Testis (tissue), 3 donors: ENCODE measurements around the gene NCAPD3. TPM values are rescaled to one million over a fixed set of nuclear protein-coding genes. Genes with fewer than 3 reads are reported as not detected.

Experiments used
- DNase-seq: peaks from one replicate; pipeline ENCODE4 v3.0.0-alpha.2; 2019
- H3K27ac ChIP-seq, 2 donors: fragments of 200-600 bp; sonication (generic); one replicate each; pipeline ENCODE4 v1.5.1; 2019
- H3K27me3 ChIP-seq: fragments of 200-600 bp; sonication (generic); one replicate; pipeline ENCODE4 v1.5.1; 2019
- H3K36me3 ChIP-seq: fragments of 200-600 bp; sonication (generic); one replicate; pipeline ENCODE4 v1.5.1; 2017; ENCODE audit warnings: low read depth; ENCODE audit errors: missing control alignments
- H3K4me1 ChIP-seq: fragments of 200-600 bp; sonication (generic); one replicate; pipeline ENCODE4 v1.5.1; 2019
- H3K4me3 ChIP-seq, 2 donors: fragments of 200-600 bp; sonication (generic); one replicate each; pipeline ENCODE4 v1.5.1; 2017 to 2019
- H3K9me3 ChIP-seq: fragments of 200-600 bp; sonication (generic); one replicate; pipeline ENCODE4 v1.5.1; 2017
- POLR2A ChIP-seq: fragments of 450-650 bp; IDR thresholded peaks from one replicate; pipeline ENCODE4 v1.6.1; 2017; ENCODE audit warnings: antibody characterized with exemption, mild to moderate bottlenecking, moderate library complexity
- WGBS, 2 donors: methylation state at CpG; one replicate each; pipeline ENCODE4 v1.1.5; 2018; 5-methylcytosine and 5-hydroxymethylcytosine counted together
- intact Hi-C: fragments of 100-400 bp; cut with DNase I; formaldehyde crosslinking; loops from one replicate; pipeline ENCODE4 v1.15.1; 2023; ENCODE audit warnings: low total_unique reads
- polyA plus RNA-seq: library from polyadenylated mRNA; stranded (reverse); fragments of 350-450 nt; fragmentation: Illumina TruSeq; extraction: RNeasy Lipid Tissue Mini Kit (QIAGEN cat#74804); gene quantifications from one replicate; pipeline ENCODE4 v1.2.3, GENCODE V29; 2014; ENCODE audit warnings: low read depth, low replicate concordance; ENCODE audit not compliant: insufficient read depth
- total RNA-seq, 2 donors: library from RNA; depleted of rRNA; stranded (reverse); fragments of >200 nt; gene quantifications; one replicate each; pipeline ENCODE4 v1.2.3, GENCODE V29; 2016
- TF ChIP-seq, protein P1 (sequence below), 3 experiments: fragments of 450-650 bp in 2 of 3; fragments of 200-600 bp in 1 of 3; sonication (generic) in 1 of 3; IDR thresholded peaks; one replicate each; pipeline ENCODE4 v1.5.1; 2016 to 2019; ENCODE audit warnings: antibody characterized with exemption in 3 of 3, mild to moderate bottlenecking in 2 of 3, moderate library complexity in 1 of 3

Gene NCAPD3
- total and polyA plus RNA-seq, 3 donors from 2014 or later = 30.8 to 82.9 (median 69.3) TPM

DNA sequence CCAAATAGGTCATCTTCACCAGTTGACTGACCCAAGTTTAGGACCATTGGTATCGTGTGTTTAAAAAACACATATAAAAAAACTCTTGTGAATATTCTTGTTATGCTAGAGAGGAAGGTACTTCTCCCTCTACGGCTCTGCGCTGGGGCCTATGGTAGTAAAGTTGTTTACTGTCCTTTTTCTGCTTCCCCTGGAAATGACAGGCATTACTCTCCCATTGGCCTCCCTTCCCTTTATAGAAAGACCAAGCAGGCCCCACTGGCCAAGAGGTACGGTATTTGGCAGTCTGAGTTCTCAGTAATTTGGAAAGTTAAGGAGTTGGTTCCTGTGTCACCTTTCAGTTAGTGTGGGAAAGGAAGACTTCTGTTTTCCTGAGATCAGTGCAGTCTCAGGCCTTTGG is 22.9 kb upstream of the NCAPD3 start:
- Histone ChIP-seq H3K9me3 (no peaks in the 10 kb centered on the region), H3K4me3 (no peak overlapping the region), H3K27me3 (no peaks in the 10 kb centered on the region), H3K36me3 (no peaks in the 10 kb centered on the region), H3K4me1 (peaks cover 1% of the 10 kb centered on the region), H3K27ac (no peak overlapping the region)
- intact Hi-C loops = no loop called here
- WGBS, 2 donors = 82% methylated on average over 4 of the region's 4 CpGs
- no peak for DNase-seq
- TF ChIP-seq POLR2A = no peak
- TF ChIP-seq, protein P1, sequence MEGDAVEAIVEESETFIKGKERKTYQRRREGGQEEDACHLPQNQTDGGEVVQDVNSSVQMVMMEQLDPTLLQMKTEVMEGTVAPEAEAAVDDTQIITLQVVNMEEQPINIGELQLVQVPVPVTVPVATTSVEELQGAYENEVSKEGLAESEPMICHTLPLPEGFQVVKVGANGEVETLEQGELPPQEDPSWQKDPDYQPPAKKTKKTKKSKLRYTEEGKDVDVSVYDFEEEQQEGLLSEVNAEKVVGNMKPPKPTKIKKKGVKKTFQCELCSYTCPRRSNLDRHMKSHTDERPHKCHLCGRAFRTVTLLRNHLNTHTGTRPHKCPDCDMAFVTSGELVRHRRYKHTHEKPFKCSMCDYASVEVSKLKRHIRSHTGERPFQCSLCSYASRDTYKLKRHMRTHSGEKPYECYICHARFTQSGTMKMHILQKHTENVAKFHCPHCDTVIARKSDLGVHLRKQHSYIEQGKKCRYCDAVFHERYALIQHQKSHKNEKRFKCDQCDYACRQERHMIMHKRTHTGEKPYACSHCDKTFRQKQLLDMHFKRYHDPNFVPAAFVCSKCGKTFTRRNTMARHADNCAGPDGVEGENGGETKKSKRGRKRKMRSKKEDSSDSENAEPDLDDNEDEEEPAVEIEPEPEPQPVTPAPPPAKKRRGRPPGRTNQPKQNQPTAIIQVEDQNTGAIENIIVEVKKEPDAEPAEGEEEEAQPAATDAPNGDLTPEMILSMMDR (IDR thresholded peaks at IDR 0.05) = no peak

DNA sequence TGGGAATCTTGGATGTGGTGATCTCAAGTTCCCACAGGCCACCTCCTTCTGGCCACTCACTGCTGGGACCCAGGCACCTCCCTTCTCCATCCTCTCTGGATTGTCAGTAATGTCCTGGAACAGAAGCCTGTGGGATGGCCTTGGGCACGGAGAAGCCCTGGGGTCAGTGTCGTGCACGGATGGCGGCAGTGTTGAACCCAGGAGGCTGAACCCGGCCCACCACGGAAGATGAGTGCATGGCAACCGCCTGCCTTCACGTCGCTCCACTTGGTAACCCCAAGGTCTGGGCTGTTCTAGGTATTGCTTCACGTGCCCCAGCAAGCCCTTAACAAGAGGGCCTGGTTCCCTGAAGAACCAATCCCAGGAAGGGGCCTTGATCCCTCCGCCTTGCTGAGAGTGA is 22.3 kb upstream of the NCAPD3 start:
- whole genome bisulfite sequencing, 2 donors = 75 to 88% methylated on average over 9 to 11 of the region's 11 CpGs
- no peak overlapping the region for H3K4me3 ChIP-seq
- no peaks in the 10 kb centered on the region for H3K4me1 ChIP-seq
- no peak overlapping the region for H3K27ac ChIP-seq
- no peaks in the 10 kb centered on the region for H3K36me3 ChIP-seq
- no peaks in the 10 kb centered on the region for H3K27me3 ChIP-seq
- TF ChIP-seq POLR2A = no peak
- TF ChIP-seq, protein P1 (IDR thresholded peaks at IDR 0.05) = no peak
- intact Hi-C loops = no loop called here
- no peaks in the 10 kb centered on the region for H3K9me3 ChIP-seq
- DNase-seq = no peak

DNA sequence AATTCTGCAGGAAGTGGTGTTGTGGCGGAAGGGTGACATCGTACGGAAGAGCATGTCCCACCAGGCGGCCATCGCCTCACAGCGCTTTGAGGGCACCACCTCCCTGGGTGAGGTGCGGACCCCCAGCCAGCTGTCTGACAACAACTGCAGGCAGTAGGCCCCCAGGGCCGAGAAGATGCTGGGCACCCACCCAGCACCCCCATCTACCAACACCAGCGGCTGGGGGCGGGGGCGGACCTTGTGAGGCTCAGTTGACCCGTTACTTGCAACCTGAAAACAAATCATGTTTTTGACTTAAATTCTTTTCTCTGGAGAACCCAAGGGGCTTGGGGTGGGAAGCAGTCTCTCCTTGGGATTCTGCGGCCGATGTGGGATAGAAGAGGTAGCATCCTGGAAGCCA is 21.7 kb upstream of the NCAPD3 start:
- 89 to 94% methylated on average over 12 to 14 of the region's 14 CpGs for WGBS, 2 donors
- no peaks in the 10 kb centered on the region for H3K4me1 ChIP-seq
- DNase-seq = no peak
- no peaks in the 10 kb centered on the region for H3K27me3 ChIP-seq
- no peak for TF ChIP-seq POLR2A
- TF ChIP-seq, protein P1 (IDR thresholded peaks at IDR 0.05) = no peak
- H3K36me3 ChIP-seq = no peaks in the 10 kb centered on the region
- H3K9me3 ChIP-seq = no peaks in the 10 kb centered on the region
- no peak overlapping the region for H3K4me3 ChIP-seq
- no peak overlapping the region for H3K27ac ChIP-seq
- intact Hi-C loops = no loop called here

DNA sequence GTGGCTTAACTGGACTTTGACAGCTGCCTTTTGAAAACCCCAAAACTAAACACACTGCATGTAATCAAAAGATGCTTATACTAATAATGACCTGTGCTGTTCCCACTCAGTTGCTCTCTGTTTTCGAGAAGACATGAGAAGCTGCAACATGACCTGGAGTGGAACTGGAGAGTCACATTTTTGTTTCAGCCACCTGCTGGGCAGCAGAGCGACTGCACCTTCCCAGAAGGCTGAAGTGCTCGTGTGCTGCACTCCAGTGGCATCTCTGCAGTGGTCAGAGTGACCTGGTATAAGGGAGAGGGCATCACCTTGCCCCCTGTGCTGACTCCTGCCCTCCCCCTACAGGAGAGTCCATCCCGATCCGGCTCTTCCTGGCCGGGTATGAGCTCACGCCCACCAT is 20.8 kb upstream of the NCAPD3 start:
- WGBS, 2 donors = 51 to 92% methylated on average over 2 to 7 of the region's 7 CpGs
- H3K27ac ChIP-seq = no peak overlapping the region
- no peak overlapping the region for H3K4me3 ChIP-seq
- peak; percentile 43 for DNase-seq
- no peaks in the 10 kb centered on the region for H3K4me1 ChIP-seq
- no peaks in the 10 kb centered on the region for H3K36me3 ChIP-seq
- TF ChIP-seq, protein P1 (IDR thresholded peaks at IDR 0.05) = peak; percentile 43 to 65 (median 60)
- TF ChIP-seq POLR2A = no peak
- intact Hi-C loops = no loop called here
- no peaks in the 10 kb centered on the region for H3K27me3 ChIP-seq
- H3K9me3 ChIP-seq = no peaks in the 10 kb centered on the region

DNA sequence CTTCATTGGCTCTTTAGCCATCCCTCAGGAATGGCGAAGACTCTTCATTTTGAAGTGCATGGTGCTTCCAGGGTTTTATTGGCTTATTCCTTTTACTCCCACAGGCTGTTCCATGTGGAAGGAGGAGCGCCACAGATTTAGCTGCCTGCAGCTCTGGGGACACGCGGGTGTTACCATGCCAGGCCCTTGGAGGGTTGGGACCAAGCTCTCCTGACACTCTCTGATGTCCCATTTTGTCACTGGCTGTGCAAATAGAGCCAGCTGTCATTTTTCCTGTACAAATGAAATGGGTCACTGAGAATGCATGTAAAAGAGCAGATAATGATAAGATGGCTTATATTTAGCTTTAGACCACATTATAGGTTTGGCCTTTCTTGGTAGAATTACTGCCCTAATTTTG is 20.1 kb upstream of the NCAPD3 start:
- Histone ChIP-seq H3K27ac (no peak overlapping the region), H3K4me1 (no peaks in the 10 kb centered on the region), H3K4me3 (no peak overlapping the region), H3K36me3 (no peaks in the 10 kb centered on the region), H3K9me3 (no peaks in the 10 kb centered on the region), H3K27me3 (no peaks in the 10 kb centered on the region)
- TF ChIP-seq, protein P1 (IDR thresholded peaks at IDR 0.05) = no peak
- no peak for TF ChIP-seq POLR2A
- DNase-seq = no peak
- intact Hi-C loops = no loop called here
- WGBS, 2 donors = 93 to 97% methylated on average over 4 of the region's 4 CpGs
